Hematopoietic multipotent progenitor cell treated with erythropoietin and hydrocortisone succinate and interleukin-3 and kit ligand, for 6 days (in vitro differentiated cells): ENCODE results near the gene CCDC33.

Experiments
- DNase-seq: peaks from one replicate; pipeline ENCODE4 v3.0.0-alpha.2; 2015

The CCDC33 gene

DNA sequence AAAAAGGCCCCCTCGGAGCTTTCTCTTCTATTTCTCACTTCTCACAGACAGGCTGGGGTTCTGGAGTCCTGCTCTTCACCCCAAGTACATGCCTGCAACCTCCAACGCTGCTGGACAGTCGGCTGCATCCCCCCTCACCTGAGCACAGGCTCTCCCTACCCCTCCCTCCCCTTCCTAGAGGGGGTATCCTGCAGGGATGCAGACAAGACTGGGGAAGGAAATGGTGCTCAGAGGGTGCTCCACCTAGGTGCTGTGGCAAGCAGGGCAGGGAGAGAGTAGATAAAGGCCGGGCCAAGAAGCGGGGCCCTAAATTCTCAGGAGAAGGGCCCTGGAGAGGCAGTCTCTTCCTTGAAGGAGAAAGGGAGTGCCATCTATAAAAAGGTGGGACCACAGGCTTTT, 26.6 kb upstream of the CCDC33 start:
- DNase-seq: no peak

DNA sequence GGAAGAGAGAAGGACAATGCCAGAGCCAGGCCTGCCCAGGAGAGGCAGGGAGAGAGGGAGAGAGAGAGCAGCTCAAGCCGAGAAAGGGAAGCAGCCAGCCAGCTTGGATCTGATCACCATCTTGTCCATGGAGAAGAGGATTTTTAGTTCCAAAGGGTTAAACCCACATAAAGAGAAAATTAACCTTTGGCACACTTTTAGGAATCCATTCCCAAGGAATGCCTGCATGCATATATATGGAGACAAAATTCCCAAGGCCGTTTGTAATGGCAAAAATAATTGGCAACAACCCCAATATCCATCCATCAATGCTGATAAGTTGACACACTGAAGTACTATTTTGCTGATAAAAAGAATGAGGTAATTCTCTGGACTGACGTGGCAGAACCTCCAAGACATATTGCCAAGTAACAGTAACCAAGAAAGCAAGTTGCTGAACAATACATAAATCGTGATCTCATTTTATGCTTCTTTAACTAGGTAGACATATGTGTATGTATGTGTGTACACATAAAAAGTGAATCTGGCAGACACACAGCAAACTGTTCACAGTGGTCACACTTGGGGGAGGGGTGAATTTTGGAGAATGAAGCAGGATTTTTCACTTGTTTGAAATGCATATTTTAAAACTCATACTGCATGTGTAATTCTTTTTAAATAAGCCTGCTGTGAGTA, 26.0 kb upstream of the CCDC33 start:
- no peak for DNase-seq

- no peak for DNase-seq
These were observed 25.4 kb upstream of the CCDC33 start for GRCh38 chr15:74210729-74211128.

DNA sequence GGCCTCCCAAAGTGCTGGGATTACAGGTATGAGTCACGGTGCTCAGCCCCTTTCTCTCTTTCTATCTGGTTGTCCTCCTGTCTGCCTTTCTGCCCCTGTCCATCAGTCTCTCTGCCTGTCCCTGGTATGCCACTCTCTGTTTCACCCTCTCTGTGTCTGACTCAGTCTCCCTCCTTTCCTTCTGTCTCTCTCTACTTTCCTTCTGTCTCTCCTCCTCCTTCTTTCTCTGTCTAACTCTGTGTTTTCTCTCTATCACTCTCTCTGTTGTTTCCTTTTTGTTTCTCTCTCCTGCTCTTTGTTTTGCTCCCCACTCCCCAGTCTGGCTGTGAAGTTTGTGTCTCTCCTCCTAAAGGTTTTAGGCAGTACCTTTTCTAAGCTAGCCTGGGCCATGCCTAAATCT, 24.5 kb upstream of the CCDC33 start:
- no peak for DNase-seq

GRCh38 chr15:74212494-74212893, 23.6 kb upstream of the CCDC33 start:
- no peak for DNase-seq

DNA sequence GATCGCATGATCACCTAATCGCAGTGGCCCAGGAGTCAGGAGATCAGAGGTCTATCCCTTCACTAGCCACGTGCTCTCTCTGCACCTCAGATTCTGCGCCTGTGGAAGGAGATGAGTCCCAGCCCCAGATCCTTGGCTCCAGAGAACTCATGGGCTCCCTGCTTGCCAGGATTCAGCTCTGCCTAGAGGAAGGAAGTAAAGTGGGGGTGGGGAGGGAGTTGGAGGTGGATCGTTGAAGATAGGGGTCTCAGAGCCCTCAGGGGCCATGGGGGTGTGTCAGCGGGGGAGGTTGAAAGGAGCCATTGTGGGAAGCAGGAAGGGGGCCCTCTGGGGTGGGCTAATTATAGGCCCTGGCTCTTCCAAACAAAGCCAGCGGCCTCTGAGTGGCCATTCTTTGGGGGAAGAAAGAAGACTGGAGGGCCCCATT, 22.3 kb upstream of the CCDC33 start:
- DNase-seq: no peak

GRCh38 chr15:74214324-74215021, 21.7 kb upstream of the CCDC33 start:
- no peak for DNase-seq

- no peak for DNase-seq
These were observed 20.2 kb upstream of the CCDC33 start for GRCh38 chr15:74215958-74216357.

DNA sequence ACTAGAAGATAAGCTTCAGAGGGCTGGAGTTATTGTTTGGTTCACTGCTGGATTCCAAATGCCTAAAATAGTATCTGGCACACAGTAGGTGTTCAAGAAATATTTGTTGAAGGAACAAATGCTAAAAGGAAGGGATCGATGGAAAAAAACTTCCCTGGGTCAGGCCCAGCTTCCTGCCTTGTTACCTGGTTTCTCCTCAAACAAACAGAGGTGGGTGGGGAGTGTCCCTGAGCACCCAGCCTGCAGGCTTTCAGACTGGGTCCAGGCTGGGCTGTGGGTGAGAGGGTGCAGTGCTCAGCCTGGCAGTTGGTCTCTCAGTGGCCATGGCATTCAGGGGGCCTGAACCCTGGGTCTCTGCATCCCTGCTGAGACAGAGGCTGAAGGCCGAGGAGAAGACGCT, 19.2 kb upstream of the CCDC33 start:
- no peak for DNase-seq

DNA sequence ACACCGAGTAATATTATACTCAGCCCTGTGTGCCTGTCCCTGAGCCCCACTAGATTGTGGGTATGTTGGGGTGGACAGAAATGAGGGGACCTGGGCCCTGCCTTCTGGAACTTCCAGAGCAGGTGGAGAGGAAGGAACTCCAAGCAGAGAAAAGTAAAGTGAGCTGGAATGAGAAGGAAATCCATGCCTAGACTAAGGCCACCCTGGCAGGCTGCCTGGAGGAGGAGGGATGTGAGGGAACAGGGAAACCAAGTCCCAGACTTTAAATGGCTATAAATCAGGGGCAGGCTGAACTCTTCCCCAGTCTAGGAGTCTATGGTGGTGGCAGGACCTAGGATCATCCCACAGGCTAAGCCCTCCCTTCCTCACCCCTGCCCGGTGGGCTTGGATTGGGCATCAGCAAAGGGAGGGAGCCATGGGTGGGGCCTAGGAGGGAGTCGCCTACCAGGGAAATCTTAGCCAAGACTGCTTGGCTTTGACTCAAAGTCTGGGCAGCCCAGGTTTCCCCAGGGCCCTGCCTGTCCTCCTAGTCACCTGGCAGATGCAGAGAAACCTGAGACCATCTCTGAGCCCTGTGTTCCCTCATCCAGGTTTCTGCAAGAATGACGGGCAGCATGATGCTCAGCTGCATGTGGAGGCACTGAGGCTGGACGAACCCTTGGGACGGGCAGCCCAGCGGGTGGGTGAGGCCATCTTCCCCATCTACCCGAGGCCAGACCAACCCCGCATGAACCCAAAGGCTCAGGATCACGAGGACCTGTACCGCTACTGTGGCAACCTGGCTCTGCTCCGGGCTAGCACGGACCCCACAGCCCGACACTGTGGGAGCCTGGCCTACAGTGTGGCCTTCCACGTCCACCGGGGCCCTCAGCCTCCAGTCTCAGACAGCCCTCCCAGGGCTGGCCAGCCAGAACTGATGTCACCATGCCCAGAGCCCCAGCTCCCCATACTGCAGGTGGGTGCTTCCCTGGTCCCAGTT, 17.9 kb upstream of the CCDC33 start:
- no peak for DNase-seq

GRCh38 chr15:74220475-74221248, 15.5 kb upstream of the CCDC33 start:
- no peak for DNase-seq

GRCh38 chr15:74221399-74222239, 14.5 kb upstream of the CCDC33 start:
- no peak for DNase-seq

DNA sequence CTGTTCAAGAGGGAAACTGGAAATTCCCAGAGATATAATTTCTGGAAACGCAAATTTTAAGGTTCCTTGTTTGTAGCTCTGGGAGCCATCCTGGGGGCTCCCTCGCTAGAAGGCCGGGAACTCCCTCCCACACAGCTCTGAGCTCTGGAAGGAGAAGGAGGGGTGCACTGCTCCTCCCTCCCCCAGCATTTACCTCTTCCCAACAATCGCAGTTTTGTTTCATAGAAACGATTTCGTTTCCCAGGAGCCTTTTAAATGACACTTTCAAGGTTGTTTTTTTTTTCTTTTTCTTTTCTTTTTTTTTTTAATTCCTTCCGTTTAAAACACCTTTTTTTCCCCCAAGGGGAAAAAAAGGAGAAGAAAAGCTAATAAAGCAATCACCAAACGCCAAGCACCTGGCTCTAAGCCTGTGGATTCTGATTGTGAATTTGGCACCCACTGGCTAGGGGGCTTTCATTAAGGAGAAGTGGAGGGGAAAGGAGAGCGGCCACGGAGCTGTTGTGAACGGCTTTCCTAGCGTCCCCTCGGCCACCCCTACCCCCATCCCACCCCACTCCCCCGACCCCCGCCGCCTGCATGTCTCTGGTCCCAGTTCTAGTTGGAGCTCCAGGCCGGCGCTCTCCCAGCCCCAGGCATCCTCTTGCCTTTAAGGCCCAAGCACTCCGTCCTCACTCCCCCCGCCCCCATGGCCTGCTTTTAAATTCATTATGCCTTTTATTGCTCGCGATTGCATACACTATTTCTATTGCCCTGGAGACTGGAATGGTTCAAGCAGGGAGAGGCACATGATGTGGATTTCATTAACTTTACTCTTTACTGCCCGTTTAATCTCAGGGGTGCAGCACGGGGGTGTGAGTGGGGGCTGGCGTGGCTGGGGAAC, 13.6 kb upstream of the CCDC33 start:
- DNase-seq: no peak

GRCh38 chr15:74225928-74226327, 10.2 kb upstream of the CCDC33 start:
- DNase-seq: no peak

DNA sequence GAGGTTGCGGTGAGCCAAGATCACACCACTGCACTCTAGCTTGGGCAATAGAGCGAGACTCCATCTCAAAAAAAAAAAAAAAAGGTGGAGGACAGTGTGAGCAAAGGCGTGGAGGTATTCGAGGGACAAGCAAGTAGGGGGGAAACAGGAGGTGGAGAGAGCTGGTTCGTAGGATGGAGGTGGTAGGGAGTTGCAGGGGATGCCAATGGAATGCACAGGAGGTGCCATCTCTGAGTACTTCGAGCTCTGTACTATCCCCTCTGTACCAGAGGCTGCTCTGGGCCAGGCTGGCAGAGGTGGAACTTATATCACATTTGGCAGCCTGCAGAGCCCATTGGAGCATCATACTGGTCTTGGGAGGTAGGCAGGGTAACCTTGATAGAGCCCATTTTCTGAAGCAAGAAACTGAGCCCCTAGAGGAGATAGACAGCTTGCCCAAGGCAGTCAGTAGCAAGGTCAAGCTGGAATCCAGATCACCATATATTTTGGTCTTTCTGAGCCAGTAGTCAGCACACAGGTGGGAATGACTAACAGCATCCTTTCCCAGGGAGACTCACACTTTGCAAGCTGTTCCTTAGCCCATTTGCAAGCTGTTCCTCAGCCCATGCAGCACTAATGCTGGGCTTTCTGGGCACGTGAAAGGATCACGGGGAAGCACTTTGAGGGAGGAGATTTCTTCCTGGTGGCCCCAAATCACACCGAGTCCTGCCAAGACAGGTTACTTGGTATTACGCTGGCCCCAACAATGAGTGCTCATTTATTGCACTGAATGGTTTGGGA, 9.2 kb upstream of the CCDC33 start:
- no peak for DNase-seq

- DNase-seq: no peak
These were observed 8.0 kb upstream of the CCDC33 start for GRCh38 chr15:74227968-74228722.

GRCh38 chr15:74228723-74229081, 7.4 kb upstream of the CCDC33 start:
- no peak for DNase-seq

DNA sequence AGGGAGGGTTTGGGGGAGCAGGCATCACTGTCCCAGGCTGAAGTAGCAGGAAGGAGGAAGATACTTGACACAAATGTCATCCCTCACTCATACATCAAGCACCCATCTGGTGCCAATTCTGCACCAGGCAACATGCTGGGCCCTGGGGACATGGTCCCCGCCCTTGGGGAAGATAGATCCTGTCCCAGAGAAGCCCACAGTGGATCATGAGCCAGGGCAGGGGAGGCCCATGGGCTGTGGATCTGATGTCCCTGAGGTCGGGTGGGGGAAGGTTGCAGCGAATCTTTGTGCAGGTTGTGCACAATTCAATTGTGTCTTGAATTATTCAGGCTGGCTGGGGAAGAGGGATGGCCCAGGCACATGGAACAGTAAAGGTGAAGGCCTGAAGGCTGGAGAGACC, 6.4 kb upstream of the CCDC33 start:
- DNase-seq: no peak

DNA sequence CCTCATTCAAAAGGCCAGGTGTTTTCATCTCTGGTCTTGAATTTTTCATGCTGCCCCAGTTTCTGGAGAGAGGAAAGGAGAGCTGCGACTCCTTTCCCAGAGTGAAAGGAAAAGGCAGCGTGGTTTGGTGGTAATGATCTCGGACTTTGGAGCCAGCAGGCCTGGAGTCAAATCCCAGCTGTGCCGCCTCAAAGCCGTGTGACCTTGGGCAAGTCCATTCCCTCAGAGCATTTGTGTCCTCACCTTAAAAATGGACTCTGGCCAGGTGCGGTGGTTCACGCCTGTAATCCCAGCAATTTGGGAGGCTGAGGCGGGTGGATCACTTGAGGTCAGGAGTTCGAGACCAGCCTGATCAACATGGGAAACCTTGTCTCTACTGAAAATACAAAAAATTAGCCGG, 4.7 kb upstream of the CCDC33 start:
- no peak for DNase-seq
